Effector memory CD4-positive, alpha-beta T cell (primary cell): ENCODE measurements around the gene TTC39C.

Experiments used
- DNase-seq, 3 donors: peaks; one replicate each; pipeline ENCODE4 v3.0.0-alpha.2; 2020
- H3K27ac ChIP-seq: 2 replicates; pipeline ENCODE4 v1.7.0; 2013; ENCODE audit warnings: mild to moderate bottlenecking, low read length, moderate library complexity; ENCODE audit not compliant: insufficient read depth, poor library complexity, severe bottlenecking
- H3K27me3 ChIP-seq: replicated peaks from 2 replicates; pipeline ENCODE4 v1.7.0; 2013; ENCODE audit warnings: mild to moderate bottlenecking, low read length; ENCODE audit not compliant: insufficient read depth, control insufficient read depth, poor library complexity, severe bottlenecking
- H3K36me3 ChIP-seq: 2 replicates; pipeline ENCODE4 v1.7.0; 2013; ENCODE audit warnings: mild to moderate bottlenecking, low read length, moderate library complexity; ENCODE audit not compliant: control insufficient read depth, insufficient read depth
- H3K4me1 ChIP-seq: 2 replicates; pipeline ENCODE4 v1.7.0; 2013; ENCODE audit warnings: low read length, mild to moderate bottlenecking; ENCODE audit not compliant: control insufficient read depth, insufficient read depth, poor library complexity, severe bottlenecking
- H3K4me3 ChIP-seq: 2 replicates; pipeline ENCODE4 v1.7.0; 2013; ENCODE audit warnings: low read length, low read depth, mild to moderate bottlenecking; ENCODE audit not compliant: insufficient read depth, poor library complexity, severe bottlenecking
- H3K9me3 ChIP-seq: 2 replicates; pipeline ENCODE4 v1.7.0; 2013; ENCODE audit warnings: mild to moderate bottlenecking, low read length, moderate library complexity; ENCODE audit not compliant: control insufficient read depth

Gene TTC39C

GRCh38 chr18:23972453-23972852, 42.1 kb upstream of the TTC39C start:
- Histone ChIP-seq H3K4me3 (no peak overlapping the region), H3K36me3 (no peaks in the 10 kb centered on the region), H3K27ac (peak overlapping the region; percentile 66), H3K9me3 (no peaks in the 10 kb centered on the region), H3K4me1 (peaks cover 49% of the 10 kb centered on the region), H3K27me3 (no peaks in the 10 kb centered on the region)
- DNase-seq, result peak; percentile 22 to 42 (median 39)

GRCh38 chr18:23977103-23977502, 37.5 kb upstream of the TTC39C start:
- Histone ChIP-seq H3K9me3 (no peaks in the 10 kb centered on the region), H3K36me3 (no peaks in the 10 kb centered on the region), H3K27ac (no peak overlapping the region), H3K4me3 (no peak overlapping the region), H3K4me1 (peaks cover 32% of the 10 kb centered on the region), H3K27me3 (no peaks in the 10 kb centered on the region)
- DNase-seq, result no peak

- peak overlapping the region; percentile 18 for H3K27ac ChIP-seq
- DNase-seq, result no peak
Observed at GRCh38 chr18:23977719-23978483, 36.7 kb upstream of the TTC39C start.

GRCh38 chr18:23981369-23981980, 33.1 kb upstream of the TTC39C start:
- DNase-seq, result no peak
- Histone ChIP-seq H3K4me1 (peaks cover 24% of the 10 kb centered on the region), H3K27me3 (no peaks in the 10 kb centered on the region), H3K27ac (no peak overlapping the region), H3K4me3 (no peak overlapping the region), H3K36me3 (no peaks in the 10 kb centered on the region), H3K9me3 (no peaks in the 10 kb centered on the region)

More at GRCh38 chr18:23977719-23978483, 36.7 kb upstream of the TTC39C start:
- no peaks in the 10 kb centered on the region for H3K27me3 ChIP-seq
- H3K4me1 ChIP-seq, result peaks cover 28% of the 10 kb centered on the region
- H3K9me3 ChIP-seq, result no peaks in the 10 kb centered on the region
- no peaks in the 10 kb centered on the region for H3K36me3 ChIP-seq
- no peak overlapping the region for H3K4me3 ChIP-seq

- no peaks in the 10 kb centered on the region for H3K9me3 ChIP-seq
- H3K27ac ChIP-seq, result no peak overlapping the region
- no peaks in the 10 kb centered on the region for H3K27me3 ChIP-seq
- H3K4me3 ChIP-seq, result no peak overlapping the region
- H3K4me1 ChIP-seq, result peaks cover 23% of the 10 kb centered on the region
- no peak for DNase-seq
- no peaks in the 10 kb centered on the region for H3K36me3 ChIP-seq
Observed at GRCh38 chr18:23982155-23983079, 32.1 kb upstream of the TTC39C start.

- no peak overlapping the region for H3K27ac ChIP-seq
- H3K4me1 ChIP-seq, result peaks cover 19% of the 10 kb centered on the region
- no peaks in the 10 kb centered on the region for H3K36me3 ChIP-seq
- no peak for DNase-seq
- H3K27me3 ChIP-seq, result no peaks in the 10 kb centered on the region
- H3K9me3 ChIP-seq, result no peaks in the 10 kb centered on the region
- no peak overlapping the region for H3K4me3 ChIP-seq
Observed at GRCh38 chr18:23983112-23983511, 31.4 kb upstream of the TTC39C start.

- no peak overlapping the region for H3K4me3 ChIP-seq
- no peak overlapping the region for H3K27ac ChIP-seq
- H3K27me3 ChIP-seq, result no peaks in the 10 kb centered on the region
- no peaks in the 10 kb centered on the region for H3K9me3 ChIP-seq
- DNase-seq, result no peak
- H3K36me3 ChIP-seq, result no peaks in the 10 kb centered on the region
- peaks cover 13% of the 10 kb centered on the region for H3K4me1 ChIP-seq
Observed at GRCh38 chr18:23986600-23987359, 27.8 kb upstream of the TTC39C start.

GRCh38 chr18:23990474-23991410, 23.8 kb upstream of the TTC39C start:
- no peak for DNase-seq
- H3K4me1 ChIP-seq, result peaks cover 32% of the 10 kb centered on the region
- peak overlapping the region; percentile 88 for H3K27ac ChIP-seq
- H3K4me3 ChIP-seq, result no peak overlapping the region
- no peaks in the 10 kb centered on the region for H3K27me3 ChIP-seq
- no peaks in the 10 kb centered on the region for H3K9me3 ChIP-seq
- no peaks in the 10 kb centered on the region for H3K36me3 ChIP-seq
